Spinal cord (tissue), 10 donors: ENCODE measurements around the gene PPP1R3C. TPM values are rescaled to one million over a fixed set of nuclear protein-coding genes. Genes with fewer than 3 reads are reported as not detected.
A peak's percentile ranks its signal among the peaks of the same experiment; 100 is the strongest.

ENCODE experiments used
- DNase-seq, 6 donors: peaks; one replicate each; pipeline versions ENCODE4 v3.0.0 to v3.0.0-alpha.2; 2013 to 2015; ENCODE audit warnings: low spot score in 6 of 6, low read depth in 4 of 6
- H3K27ac ChIP-seq: one replicate; pipeline ENCODE4 v1.5.1; 2013; ENCODE audit warnings: low read depth, low read length, control low read depth
- H3K27me3 ChIP-seq: one replicate; pipeline ENCODE4 v1.6.1; 2013; ENCODE audit warnings: low read length; ENCODE audit not compliant: control insufficient read depth, insufficient read depth
- H3K36me3 ChIP-seq: one replicate; pipeline ENCODE4 v1.6.1; 2013; ENCODE audit warnings: low read length; ENCODE audit not compliant: control insufficient read depth, insufficient read depth
- H3K4me1 ChIP-seq: one replicate; pipeline ENCODE4 v1.6.1; 2013; ENCODE audit warnings: low read length; ENCODE audit not compliant: control insufficient read depth, insufficient read depth
- H3K4me3 ChIP-seq: one replicate; pipeline ENCODE4 v1.5.1; 2013; ENCODE audit warnings: low read depth, low read length, control low read depth
- H3K9me3 ChIP-seq: one replicate; pipeline ENCODE4 v1.6.1; 2013; ENCODE audit warnings: low read length; ENCODE audit not compliant: control insufficient read depth, insufficient read depth
- WGBS: methylation state at CpG from one replicate; pipeline ENCODE4 v1.1.5; 2013; ENCODE audit warnings: missing lambda C conversion rate; ENCODE audit not compliant: insufficient coverage; 5-methylcytosine and 5-hydroxymethylcytosine counted together
- polyA plus RNA-seq, 2 donors: library from polyadenylated mRNA; unstranded; fragments of 120-200 nt; gene quantifications; one replicate each; pipeline ENCODE4 v1.2.1, GENCODE V29; 2013; ENCODE audit not compliant: insufficient read length in 2 of 2
- total RNA-seq, 2 donors: library from RNA; depleted of rRNA in 1 of 2; stranded (reverse); fragments of 120-200 nt in 1 of 2; fragments of >200 nt in 1 of 2; gene quantifications; one replicate each; pipeline versions ENCODE4 v1.2.3 to v1.2.4, GENCODE V29; 2013 to 2014
- donor health status: healthy.

PPP1R3C gene
- total and polyA plus RNA-seq, 4 donors, result 16.8 to 48.2 (median 35.2) TPM

- no peaks in the 10 kb centered on the region for H3K9me3 ChIP-seq
- WGBS, result 42% methylated on average over 3 of the region's 7 CpGs
- no peak for DNase-seq
- H3K27me3 ChIP-seq, result peaks cover 2% of the 10 kb centered on the region
- H3K4me1 ChIP-seq, result peaks cover 31% of the 10 kb centered on the region
- no peak overlapping the region for H3K4me3 ChIP-seq
- H3K36me3 ChIP-seq, result no peaks in the 10 kb centered on the region
- H3K27ac ChIP-seq, result peak overlapping the region; percentile 79
Measured at GRCh38 chr10:91591797-91592174, 41.1 kb downstream of the PPP1R3C start.

- Histone ChIP-seq H3K27ac (peak overlapping the region; percentile 79), H3K4me1 (peaks cover 31% of the 10 kb centered on the region)
- DNase-seq, result peak in 2 of 6 donors; percentile 74 to 83
Measured at GRCh38 chr10:91590904-91591796, 41.7 kb downstream of the PPP1R3C start.

GRCh38 chr10:91590142-91590903 is 42.5 kb downstream of the PPP1R3C start:
- Histone ChIP-seq H3K4me3 (no peak overlapping the region), H3K36me3 (no peaks in the 10 kb centered on the region), H3K27ac (peak overlapping the region; percentile 79), H3K4me1 (peaks cover 31% of the 10 kb centered on the region), H3K27me3 (peaks cover 2% of the 10 kb centered on the region), H3K9me3 (no peaks in the 10 kb centered on the region)
- WGBS, result 34% methylated on average over 3 of the region's 7 CpGs
- DNase-seq, result peak in 3 of 6 donors; percentile 40 to 91 (median 70)

More at GRCh38 chr10:91590904-91591796, 41.7 kb downstream of the PPP1R3C start:
- 38% methylated on average over 8 of the region's 10 CpGs for WGBS
- Histone ChIP-seq H3K9me3 (no peaks in the 10 kb centered on the region), H3K27me3 (peaks cover 2% of the 10 kb centered on the region), H3K36me3 (no peaks in the 10 kb centered on the region), H3K4me3 (no peak overlapping the region)

- Histone ChIP-seq H3K4me3 (no peak overlapping the region), H3K9me3 (no peaks in the 10 kb centered on the region), H3K27ac (peak overlapping the region; percentile 79), H3K36me3 (no peaks in the 10 kb centered on the region), H3K27me3 (peaks cover 2% of the 10 kb centered on the region), H3K4me1 (peaks cover 31% of the 10 kb centered on the region)
- WGBS, result 100% methylated on average over 1 of the region's 3 CpGs
- DNase-seq, result no peak
Measured at GRCh38 chr10:91589658-91590035, 43.2 kb downstream of the PPP1R3C start.

- peaks cover 31% of the 10 kb centered on the region for H3K4me1 ChIP-seq
- no peaks in the 10 kb centered on the region for H3K9me3 ChIP-seq
- WGBS, result 29% methylated on average over 5 of the region's 6 CpGs
- peaks cover 2% of the 10 kb centered on the region for H3K27me3 ChIP-seq
- no peak overlapping the region for H3K4me3 ChIP-seq
- H3K27ac ChIP-seq, result peak overlapping the region; percentile 25
- no peaks in the 10 kb centered on the region for H3K36me3 ChIP-seq
- peak in 3 of 6 donors; percentile 48 to 79 (median 68) for DNase-seq
Measured at GRCh38 chr10:91589015-91589657, 43.7 kb downstream of the PPP1R3C start.

- Histone ChIP-seq H3K27me3 (no peaks in the 10 kb centered on the region), H3K9me3 (no peaks in the 10 kb centered on the region), H3K27ac (no peak overlapping the region), H3K4me1 (peaks cover 28% of the 10 kb centered on the region), H3K4me3 (no peak overlapping the region), H3K36me3 (no peaks in the 10 kb centered on the region)
- WGBS, result 64% methylated on average over 2 of the region's 9 CpGs
- no peak for DNase-seq
Measured at GRCh38 chr10:91587710-91588638, 44.9 kb downstream of the PPP1R3C start.

- no peaks in the 10 kb centered on the region for H3K4me1 ChIP-seq
- no peaks in the 10 kb centered on the region for H3K36me3 ChIP-seq
- DNase-seq, result no peak
- no peak overlapping the region for H3K27ac ChIP-seq
- H3K27me3 ChIP-seq, result no peaks in the 10 kb centered on the region
- no peaks in the 10 kb centered on the region for H3K9me3 ChIP-seq
- 93% methylated on average over 2 of the region's 2 CpGs for WGBS
- no peak overlapping the region for H3K4me3 ChIP-seq
Measured at GRCh38 chr10:91582153-91582554, 50.7 kb downstream of the PPP1R3C start.

- Histone ChIP-seq H3K9me3 (no peaks in the 10 kb centered on the region), H3K27me3 (no peaks in the 10 kb centered on the region), H3K36me3 (no peaks in the 10 kb centered on the region), H3K27ac (no peak overlapping the region), H3K4me3 (no peak overlapping the region), H3K4me1 (peaks cover 8% of the 10 kb centered on the region)
- WGBS, result 100% methylated on average over 1 of the region's 2 CpGs
- peak in 1 of 6 donors; percentile 26 for DNase-seq
Measured at GRCh38 chr10:91579329-91579985, 53.4 kb downstream of the PPP1R3C start.
